Heart right ventricle (tissue), 16 donors: ENCODE measurements around the gene ACTBL2. TPM values are rescaled to one million over a fixed set of nuclear protein-coding genes. Genes with fewer than 3 reads are reported as not detected.
A peak's percentile ranks its signal among the peaks of the same experiment; 100 is the strongest.

Experiments used
- ATAC-seq, 8 donors: fragments of 200-7000 bp; cut with Tn5 transposase; one replicate each; pipeline ENCODE4 v1.9.1; 2020; ENCODE audit warnings: mild to moderate bottlenecking in 8 of 8, moderate library complexity in 8 of 8, moderate number of reproducible peaks in 1 of 8
- DNase-seq, 2 donors: peaks; one replicate each; pipeline ENCODE4 v3.0.0-alpha.2; 2020
- H3K27ac ChIP-seq, 10 donors: fragments of 200-600 bp; sonication (generic) in 2 of 10; one replicate each; pipeline versions ENCODE4 v1.5.0 to v1.8.0; 2020 to 2022; ENCODE audit warnings: mild to moderate bottlenecking in 3 of 10
- H3K27me3 ChIP-seq, 7 donors: fragments of 200-600 bp; one replicate each; pipeline ENCODE4 v1.8.0; 2021 to 2022; ENCODE audit warnings: mild to moderate bottlenecking in 2 of 7
- H3K36me3 ChIP-seq, 9 donors: fragments of 200-600 bp; sonication (generic) in 1 of 9; one replicate each; pipeline versions ENCODE4 v1.5.0 to v1.8.0; 2020 to 2022; ENCODE audit warnings: mild to moderate bottlenecking in 2 of 9
- H3K4me1 ChIP-seq, 9 donors: fragments of 200-600 bp; sonication (generic) in 1 of 9; one replicate each; pipeline versions ENCODE4 v1.5.0 to v1.8.0; 2020 to 2022; ENCODE audit warnings: mild to moderate bottlenecking in 4 of 9
- H3K4me3 ChIP-seq, 10 donors: fragments of 200-600 bp; sonication (generic) in 2 of 10; one replicate each; pipeline versions ENCODE4 v1.5.0 to v1.8.0; 2020 to 2022; ENCODE audit warnings: mild to moderate bottlenecking in 7 of 10, moderate library complexity in 2 of 10
- H3K9me3 ChIP-seq, 11 donors: fragments of 200-600 bp in 10 of 11; sonication (generic) in 2 of 11; one replicate each; pipeline versions ENCODE4 v1.5.0 to v1.8.0; 2013 to 2022; ENCODE audit warnings: mild to moderate bottlenecking in 2 of 11, control low read depth in 1 of 11, moderate library complexity in 1 of 11
- CTCF ChIP-seq, 9 donors: fragments of 200-600 bp; sonication (generic) in 2 of 9; IDR thresholded peaks; one replicate each; pipeline versions ENCODE4 v1.5.0 to v1.8.0; 2021 to 2022; ENCODE audit warnings: antibody characterized with exemption in 9 of 9, mild to moderate bottlenecking in 5 of 9, moderate library complexity in 1 of 9
- WGBS, 2 donors: extraction: QIAGEN DNeasy Blood & Tissue Kit; methylation state at CpG; one replicate each; pipeline ENCODE4 v1.1.7; 2013; ENCODE audit warnings: inconsistent platforms in 1 of 2; 5-methylcytosine and 5-hydroxymethylcytosine counted together
- intact Hi-C, 10 donors: fragments of 100-400 bp; cut with DNase I; formaldehyde crosslinking; loops; one replicate each; pipeline versions ENCODE4 v1.11.1 to v1.14.2; 2022
- polyA plus RNA-seq, 2 donors: library from polyadenylated mRNA; stranded (reverse); fragments of 200-250 nt; gene quantifications; one replicate each; pipeline ENCODE4 v1.2.3, GENCODE V29; 2013
- total RNA-seq, 10 donors: library from RNA; stranded (reverse); fragmentation: NEBNext Ultra II Directional in 3 of 10; extraction: Animal tissue kit (Norgen Biotek cat#: 25700) in 3 of 10; gene quantifications; one replicate each; pipeline versions ENCODE4 v1.2.1 to v1.2.4, GENCODE V29; 2021 to 2023
- donor health status: Arrhythmogenic right ventricular cardiomyopathy.
- donor health status: ischemic (EF 13 %, LVEDD 7.1; RV severe dilation, severe dysfunction).
- donor health status: healthy with polysubstance abuse.
- donor health status: DM: no; HTN: yes; CAD: no.
- donor health status: DM: no; HTN: no; CAD: no.
- donor health status: ischemic (EF 25% LVEDD 6.9; RV normal size, moderate dysfunction).
- donor health status: ischemic (EF 25% LVEDD 5.7; RV mildly dilated, moderate dysfunction).
- donor health status: healthy.
- donor health status: DM: yes; HTN: yes; CAD: no.
- donor health status: Ischemic cardiomyopathy.
- donor health status: ischemic (EF 35%, LVEDD 5.7; RV mildly dilated, moderate dysfunction).
- donor health status: nonischemic (EF 11% LVEDD 7.7; RV severe dilation, severe dysfunction).
- donor health status: DM: yes; HTN: yes; CAD: no.
- donor health status: PGD.
- donor health status: ischemic (EF 29% LVEDD 5.4; RV normal size, mild dysfunction).
- donor health status: nonischemic (EF 23%, LVEDD 6.1; RV moderate dilation, normal function).

The ACTBL2 gene
- total and polyA plus RNA-seq, 12 donors = not detected

- Histone ChIP-seq H3K27ac (no peak overlapping the region), H3K9me3 (no peaks in the 10 kb centered on the region), H3K36me3 (no peaks in the 10 kb centered on the region), H3K4me1 (peaks cover 0 to 32% (median 24%) of the 10 kb centered on the region in 9 donors), H3K27me3 (no peaks in the 10 kb centered on the region), H3K4me3 (no peak overlapping the region)
- TF ChIP-seq CTCF (IDR thresholded peaks at IDR 0.05) = no peak
- intact Hi-C loops = loop anchor here in 5 of 10 donors (5.0 to 10.0 kb wide), 4 partner anchors 188 to 392 kb away; no protein-coding TSS in a partner anchor
- DNase-seq = no peak
- WGBS, 2 donors = 93 to 97% methylated on average over 3 of the region's 3 CpGs
- ATAC-seq = no peak
Observed at GRCh38 chr5:57492632-57493031, 10.0 kb upstream of the ACTBL2 start.

- H3K9me3 ChIP-seq = no peaks in the 10 kb centered on the region
- no peaks in the 10 kb centered on the region for H3K36me3 ChIP-seq
- no peaks in the 10 kb centered on the region for H3K27me3 ChIP-seq
- intact Hi-C loops = loop anchor here in 5 of 10 donors (5.0 to 10.0 kb wide), 4 partner anchors 187 to 393 kb away; no protein-coding TSS in a partner anchor
- peaks cover 0 to 32% (median 24%) of the 10 kb centered on the region in 9 donors for H3K4me1 ChIP-seq
- TF ChIP-seq CTCF (IDR thresholded peaks at IDR 0.05) = no peak
- 94 to 95% methylated on average over 5 of the region's 5 CpGs for WGBS, 2 donors
- ATAC-seq = no peak
- no peak overlapping the region for H3K4me3 ChIP-seq
- no peak for DNase-seq
- H3K27ac ChIP-seq = no peak overlapping the region
Observed at GRCh38 chr5:57491369-57491965, 8.9 kb upstream of the ACTBL2 start.

- 54 to 59% methylated on average over 9 of the region's 9 CpGs for WGBS, 2 donors
- TF ChIP-seq CTCF (IDR thresholded peaks at IDR 0.05) = no peak
- intact Hi-C loops = loop anchor here in 2 of 10 donors (10.0 kb wide), 2 partner anchors 164 to 396 kb away; no protein-coding TSS in a partner anchor
Observed at GRCh38 chr5:57488215-57488955, 5.8 kb upstream of the ACTBL2 start.

GRCh38 chr5:57486027-57486602, 3.5 kb upstream of the ACTBL2 start:
- H3K4me3 ChIP-seq = no peak overlapping the region
- ATAC-seq (no peak), DNase-seq (no peak)
- no peaks in the 10 kb centered on the region for H3K36me3 ChIP-seq
- no peak overlapping the region for H3K27ac ChIP-seq
- 74 to 88% methylated on average over 4 of the region's 4 CpGs for WGBS, 2 donors
- intact Hi-C loops = loop anchor here in 2 of 10 donors (10.0 kb wide), 2 partner anchors 161 to 399 kb away; no protein-coding TSS in a partner anchor
- no peak for TF ChIP-seq CTCF (IDR thresholded peaks at IDR 0.05)
- no peaks in the 10 kb centered on the region for H3K9me3 ChIP-seq
- peaks cover 0 to 14% (median 6%) of the 10 kb centered on the region in 9 donors for H3K4me1 ChIP-seq
- H3K27me3 ChIP-seq = no peaks in the 10 kb centered on the region

More at GRCh38 chr5:57488215-57488955, 5.8 kb upstream of the ACTBL2 start:
- peaks cover 0 to 14% (median 6%) of the 10 kb centered on the region in 9 donors for H3K4me1 ChIP-seq
- H3K27ac ChIP-seq = peak overlapping the region in 1 of 10 donors; percentile 18
- peak in 7 of 8 donors; percentile 47 to 86 (median 71) for ATAC-seq
- no peaks in the 10 kb centered on the region for H3K9me3 ChIP-seq
- H3K4me3 ChIP-seq = no peak overlapping the region
- no peaks in the 10 kb centered on the region for H3K27me3 ChIP-seq
- H3K36me3 ChIP-seq = no peaks in the 10 kb centered on the region
- DNase-seq = peak in 1 of 2 donors; percentile 23
